Measurements from ENCODE around the gene TTPAL.

Gene TTPAL

GRCh38 chr20:44445742-44446710 lies 29.6 kb upstream of the TTPAL start (continued):
- TF ChIP-seq, protein P1, sequence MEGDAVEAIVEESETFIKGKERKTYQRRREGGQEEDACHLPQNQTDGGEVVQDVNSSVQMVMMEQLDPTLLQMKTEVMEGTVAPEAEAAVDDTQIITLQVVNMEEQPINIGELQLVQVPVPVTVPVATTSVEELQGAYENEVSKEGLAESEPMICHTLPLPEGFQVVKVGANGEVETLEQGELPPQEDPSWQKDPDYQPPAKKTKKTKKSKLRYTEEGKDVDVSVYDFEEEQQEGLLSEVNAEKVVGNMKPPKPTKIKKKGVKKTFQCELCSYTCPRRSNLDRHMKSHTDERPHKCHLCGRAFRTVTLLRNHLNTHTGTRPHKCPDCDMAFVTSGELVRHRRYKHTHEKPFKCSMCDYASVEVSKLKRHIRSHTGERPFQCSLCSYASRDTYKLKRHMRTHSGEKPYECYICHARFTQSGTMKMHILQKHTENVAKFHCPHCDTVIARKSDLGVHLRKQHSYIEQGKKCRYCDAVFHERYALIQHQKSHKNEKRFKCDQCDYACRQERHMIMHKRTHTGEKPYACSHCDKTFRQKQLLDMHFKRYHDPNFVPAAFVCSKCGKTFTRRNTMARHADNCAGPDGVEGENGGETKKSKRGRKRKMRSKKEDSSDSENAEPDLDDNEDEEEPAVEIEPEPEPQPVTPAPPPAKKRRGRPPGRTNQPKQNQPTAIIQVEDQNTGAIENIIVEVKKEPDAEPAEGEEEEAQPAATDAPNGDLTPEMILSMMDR (tag by site-specific recombination; IDR thresholded peaks at IDR 0.05) = no peak
- TF ChIP-seq BCL11B (tag by site-specific recombination; IDR thresholded peaks at IDR 0.05; ENCODE audit: low read depth) (no peak), ZNF366 (tag by site-specific recombination; conservative IDR thresholded peaks at IDR 0.05) (no peak), GLIS1 (tag by site-specific recombination; IDR thresholded peaks at IDR 0.05) (no peak), ZNF561 (tag by site-specific recombination; IDR thresholded peaks at IDR 0.05; ENCODE audit: borderline replicate concordance) (no peak), ZNF513 (tag by site-specific recombination; IDR thresholded peaks at IDR 0.05) (no peak), ZNF658 (tag by site-specific recombination; IDR thresholded peaks at IDR 0.05) (no peak), ZNF654 (tag by site-specific recombination; IDR thresholded peaks at IDR 0.05; ENCODE audit: low read depth) (no peak), SETDB1 (IDR thresholded peaks at IDR 0.05; ENCODE audit: insufficient read length, low read length) (no peak), ZSCAN30 (tag by site-specific recombination; IDR thresholded peaks at IDR 0.05) (no peak)

GRCh38 chr20:44447827-44448419 lies 27.8 kb upstream of the TTPAL start:
- POLR2A ChIA-PET = no interaction called here
- no peaks in the 10 kb centered on the region for H3K4me1 ChIP-seq (ENCODE audit: control insufficient read depth, insufficient read depth, low read length)
- TF ChIP-seq ZNF26 (tag by site-specific recombination; IDR thresholded peaks at IDR 0.05) (no peak), ZNF623 (tag by site-specific recombination; IDR thresholded peaks at IDR 0.05) (peak; percentile 87), BCL11A (tag by site-specific recombination; IDR thresholded peaks at IDR 0.05; ENCODE audit: low read depth) (no peak), HIC1 (tag by site-specific recombination; IDR thresholded peaks at IDR 0.05) (no peak), ZNF335 (tag by site-specific recombination; conservative IDR thresholded peaks at IDR 0.05) (no peak)
- TF ChIP-seq, protein P2, sequence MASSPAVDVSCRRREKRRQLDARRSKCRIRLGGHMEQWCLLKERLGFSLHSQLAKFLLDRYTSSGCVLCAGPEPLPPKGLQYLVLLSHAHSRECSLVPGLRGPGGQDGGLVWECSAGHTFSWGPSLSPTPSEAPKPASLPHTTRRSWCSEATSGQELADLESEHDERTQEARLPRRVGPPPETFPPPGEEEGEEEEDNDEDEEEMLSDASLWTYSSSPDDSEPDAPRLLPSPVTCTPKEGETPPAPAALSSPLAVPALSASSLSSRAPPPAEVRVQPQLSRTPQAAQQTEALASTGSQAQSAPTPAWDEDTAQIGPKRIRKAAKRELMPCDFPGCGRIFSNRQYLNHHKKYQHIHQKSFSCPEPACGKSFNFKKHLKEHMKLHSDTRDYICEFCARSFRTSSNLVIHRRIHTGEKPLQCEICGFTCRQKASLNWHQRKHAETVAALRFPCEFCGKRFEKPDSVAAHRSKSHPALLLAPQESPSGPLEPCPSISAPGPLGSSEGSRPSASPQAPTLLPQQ (tag by site-specific recombination; IDR thresholded peaks at IDR 0.05) = peak; percentile 20; the same call in 1 of the 2 replicates
- TF ChIP-seq, protein P3, sequence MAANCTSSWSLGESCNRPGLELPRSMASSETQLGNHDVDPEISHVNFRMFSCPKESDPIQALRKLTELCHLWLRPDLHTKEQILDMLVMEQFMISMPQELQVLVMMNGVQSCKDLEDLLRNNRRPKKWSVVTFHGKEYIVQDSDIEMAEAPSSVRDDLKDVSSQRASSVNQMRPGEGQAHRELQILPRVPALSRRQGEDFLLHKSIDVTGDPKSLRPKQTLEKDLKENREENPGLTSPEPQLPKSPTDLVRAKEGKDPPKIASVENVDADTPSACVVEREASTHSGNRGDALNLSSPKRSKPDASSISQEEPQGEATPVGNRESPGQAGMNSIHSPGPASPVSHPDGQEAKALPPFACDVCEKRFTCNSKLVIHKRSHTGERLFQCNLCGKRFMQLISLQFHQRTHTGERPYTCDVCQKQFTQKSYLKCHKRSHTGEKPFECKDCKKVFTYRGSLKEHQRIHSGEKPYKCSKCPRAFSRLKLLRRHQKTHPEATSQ (tag by site-specific recombination; IDR thresholded peaks at IDR 0.05) = no peak
- H3K9me3 ChIP-seq (ENCODE audit: control insufficient read depth, insufficient read depth, low read depth, low read length) = no peaks in the 10 kb centered on the region
- no peaks in the 10 kb centered on the region for H3K36me3 ChIP-seq (ENCODE audit: control insufficient read depth in 2 of 2, insufficient read depth in 1 of 2, low read length in 2 of 2)
- CTCF ChIA-PET = interaction anchor here (0.6 to 0.7 kb wide), 2 partner anchors 170 to 180 kb away, joined by 3 to 4 read pairs; no protein-coding TSS in a partner anchor
- H3K4me3 ChIP-seq (ENCODE audit: low read depth, low read length) = no peak overlapping the region
- no peak overlapping the region for H3K27ac ChIP-seq (ENCODE audit: extremely low read depth, low read depth, low read length)
